ENCODE results near the gene BRD2.

BRD2 gene

GRCh38 chr6:32973144-32974015 lies 5.0 kb downstream of the BRD2 start:
- no peak for DNase-seq

- DNase-seq, result no peak
Observed at GRCh38 chr6:32974016-32974333, 5.6 kb downstream of the BRD2 start.

- DNase-seq, result no peak
Observed at GRCh38 chr6:32974541-32975308, 6.3 kb downstream of the BRD2 start.

- DNase-seq, result no peak
Observed at GRCh38 chr6:32975886-32976285, 7.5 kb downstream of the BRD2 start.

- DNase-seq, result no peak
Observed at GRCh38 chr6:32976334-32977069, 8.1 kb downstream of the BRD2 start.

GRCh38 chr6:32977272-32977952 lies 9.0 kb downstream of the BRD2 start:
- no peak for DNase-seq

- no peak for DNase-seq
Observed at GRCh38 chr6:32977953-32978324, 9.5 kb downstream of the BRD2 start.

GRCh38 chr6:32979720-32980487 lies 11.5 kb downstream of the BRD2 start:
- no peak for DNase-seq

- no peak for DNase-seq
Observed at GRCh38 chr6:32980488-32981038, 12.2 kb downstream of the BRD2 start.

GRCh38 chr6:32982084-32982701 lies 13.8 kb downstream of the BRD2 start:
- no peak for DNase-seq

GRCh38 chr6:32982702-32983492 lies 14.5 kb downstream of the BRD2 start:
- no peak for DNase-seq

GRCh38 chr6:32983493-32983848 lies 15.1 kb downstream of the BRD2 start:
- no peak for DNase-seq

GRCh38 chr6:32983964-32984621 lies 15.7 kb downstream of the BRD2 start:
- no peak for DNase-seq

GRCh38 chr6:32984622-32985389 lies 16.4 kb downstream of the BRD2 start:
- no peak for DNase-seq

- no peak for DNase-seq
Observed at GRCh38 chr6:32989368-32989767, 21.0 kb downstream of the BRD2 start.

GRCh38 chr6:32991972-32992371 lies 23.6 kb downstream of the BRD2 start:
- no peak for DNase-seq

- no peak for DNase-seq
Observed at GRCh38 chr6:32993363-32993973, 25.1 kb downstream of the BRD2 start.

GRCh38 chr6:32995448-32995847 lies 27.1 kb downstream of the BRD2 start:
- no peak for DNase-seq

- DNase-seq, result no peak
Observed at GRCh38 chr6:33000055-33000454, 31.7 kb downstream of the BRD2 start.
